HG03108 (cell line): ENCODE results near the gene GOLGA6B.
A peak's percentile ranks its signal among the peaks of the same experiment; 100 is the strongest.
"Not testable (repeated sequence)": the region's sequence is repeated elsewhere in the genome, so short reads cannot be mapped to it uniquely, and the experiment has no call there.

ENCODE experiments used
- ATAC-seq: cut with Tn5 transposase; IDR thresholded peaks from one replicate; pipeline ENCODE4 v1.9.1; 2021; ENCODE audit warnings: moderate library complexity; ENCODE audit not compliant: unreplicated experiment

Gene GOLGA6B

GRCh38 chr15:72654397-72654796 is at the start of gene GOLGA6B:
GOLGA6B (plus strand) TSS chr15:72654697; CDS start chr15:72654738, 41 bp downstream.
- ATAC-seq: not testable (repeated sequence)

GRCh38 chr15:72604794-72605193 is 49.7 kb upstream of the GOLGA6B start:
- ATAC-seq: no peak

- not testable (repeated sequence) for ATAC-seq
Measured at GRCh38 chr15:72608084-72608483, 46.4 kb upstream of the GOLGA6B start.

GRCh38 chr15:72609862-72610261 is 44.6 kb upstream of the GOLGA6B start:
- no peak for ATAC-seq

GRCh38 chr15:72612324-72612723 is 42.2 kb upstream of the GOLGA6B start:
- ATAC-seq: not testable (repeated sequence)

GRCh38 chr15:72614810-72615532 is 39.5 kb upstream of the GOLGA6B start:
- no peak for ATAC-seq

GRCh38 chr15:72615533-72616233 is 38.8 kb upstream of the GOLGA6B start:
- not testable (repeated sequence) for ATAC-seq

- no peak for ATAC-seq
Measured at GRCh38 chr15:72616491-72617210, 37.8 kb upstream of the GOLGA6B start.

GRCh38 chr15:72623854-72624253 is 30.6 kb upstream of the GOLGA6B start:
- ATAC-seq: not testable (repeated sequence)

- ATAC-seq: not testable (repeated sequence)
Measured at GRCh38 chr15:72626153-72626552, 28.3 kb upstream of the GOLGA6B start.

GRCh38 chr15:72628249-72629067 is 26.0 kb upstream of the GOLGA6B start:
- ATAC-seq: not testable (repeated sequence)

- ATAC-seq: not testable (repeated sequence)
Measured at GRCh38 chr15:72629068-72629570, 25.4 kb upstream of the GOLGA6B start.

GRCh38 chr15:72636519-72637282 is 17.8 kb upstream of the GOLGA6B start:
- ATAC-seq: peak; percentile 65

GRCh38 chr15:72639759-72640483 is 14.6 kb upstream of the GOLGA6B start:
- ATAC-seq: not testable (repeated sequence)

- ATAC-seq: not testable (repeated sequence)
Measured at GRCh38 chr15:72642271-72642670, 12.2 kb upstream of the GOLGA6B start.

GRCh38 chr15:72648631-72649253 is 5.8 kb upstream of the GOLGA6B start:
- ATAC-seq: not testable (repeated sequence)

GRCh38 chr15:72656014-72656413 is 1.5 kb downstream of the GOLGA6B start:
- ATAC-seq: not testable (repeated sequence)

- ATAC-seq: not testable (repeated sequence)
Measured at GRCh38 chr15:72661081-72661480, 6.6 kb downstream of the GOLGA6B start.
